BE2C (cell line): ENCODE measurements around the gene SFT2D2.

Experiments used
- DNase-seq: peaks from one replicate; pipeline ENCODE4 v3.0.0-alpha.2; 2020
- H3K27me3 ChIP-seq: fragments of 250-450 bp; sonication (Bioruptor Pico); 2 replicates; pipeline ENCODE4 v1.5.1; 2020; ENCODE audit warnings: mild to moderate bottlenecking
- H3K36me3 ChIP-seq: fragments of 250-450 bp; sonication (Bioruptor Pico); 2 replicates; pipeline ENCODE4 v1.5.1; 2020; ENCODE audit warnings: mild to moderate bottlenecking
- H3K4me1 ChIP-seq: fragments of 250-450 bp; sonication (Bioruptor Pico); 2 replicates; pipeline ENCODE4 v1.5.1; 2020
- H3K4me3 ChIP-seq: 2 replicates; pipeline ENCODE4 v1.5.1; 2011; ENCODE audit warnings: low read depth, low read length
- H3K9me3 ChIP-seq: fragments of 250-450 bp; sonication (Bioruptor Pico); 2 replicates; pipeline ENCODE4 v1.5.1; 2020
- TF ChIP-seq, protein P1 (sequence below): IDR thresholded peaks from 2 replicates; pipeline ENCODE4 v1.5.1; 2012; ENCODE audit warnings: mild to moderate bottlenecking, low read depth, low read length

SFT2D2 gene

GRCh38 chr1:168230709-168231108 is 4.9 kb downstream of the SFT2D2 start:
- Histone ChIP-seq H3K9me3 (no peaks in the 10 kb centered on the region), H3K27me3 (no peaks in the 10 kb centered on the region), H3K4me3 (no peak overlapping the region), H3K36me3 (peaks cover 17% of the 10 kb centered on the region), H3K4me1 (no peaks in the 10 kb centered on the region; the same call in 1 of the 2 replicates)
- no peak for DNase-seq
- TF ChIP-seq, protein P1, sequence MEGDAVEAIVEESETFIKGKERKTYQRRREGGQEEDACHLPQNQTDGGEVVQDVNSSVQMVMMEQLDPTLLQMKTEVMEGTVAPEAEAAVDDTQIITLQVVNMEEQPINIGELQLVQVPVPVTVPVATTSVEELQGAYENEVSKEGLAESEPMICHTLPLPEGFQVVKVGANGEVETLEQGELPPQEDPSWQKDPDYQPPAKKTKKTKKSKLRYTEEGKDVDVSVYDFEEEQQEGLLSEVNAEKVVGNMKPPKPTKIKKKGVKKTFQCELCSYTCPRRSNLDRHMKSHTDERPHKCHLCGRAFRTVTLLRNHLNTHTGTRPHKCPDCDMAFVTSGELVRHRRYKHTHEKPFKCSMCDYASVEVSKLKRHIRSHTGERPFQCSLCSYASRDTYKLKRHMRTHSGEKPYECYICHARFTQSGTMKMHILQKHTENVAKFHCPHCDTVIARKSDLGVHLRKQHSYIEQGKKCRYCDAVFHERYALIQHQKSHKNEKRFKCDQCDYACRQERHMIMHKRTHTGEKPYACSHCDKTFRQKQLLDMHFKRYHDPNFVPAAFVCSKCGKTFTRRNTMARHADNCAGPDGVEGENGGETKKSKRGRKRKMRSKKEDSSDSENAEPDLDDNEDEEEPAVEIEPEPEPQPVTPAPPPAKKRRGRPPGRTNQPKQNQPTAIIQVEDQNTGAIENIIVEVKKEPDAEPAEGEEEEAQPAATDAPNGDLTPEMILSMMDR: no peak

DNA sequence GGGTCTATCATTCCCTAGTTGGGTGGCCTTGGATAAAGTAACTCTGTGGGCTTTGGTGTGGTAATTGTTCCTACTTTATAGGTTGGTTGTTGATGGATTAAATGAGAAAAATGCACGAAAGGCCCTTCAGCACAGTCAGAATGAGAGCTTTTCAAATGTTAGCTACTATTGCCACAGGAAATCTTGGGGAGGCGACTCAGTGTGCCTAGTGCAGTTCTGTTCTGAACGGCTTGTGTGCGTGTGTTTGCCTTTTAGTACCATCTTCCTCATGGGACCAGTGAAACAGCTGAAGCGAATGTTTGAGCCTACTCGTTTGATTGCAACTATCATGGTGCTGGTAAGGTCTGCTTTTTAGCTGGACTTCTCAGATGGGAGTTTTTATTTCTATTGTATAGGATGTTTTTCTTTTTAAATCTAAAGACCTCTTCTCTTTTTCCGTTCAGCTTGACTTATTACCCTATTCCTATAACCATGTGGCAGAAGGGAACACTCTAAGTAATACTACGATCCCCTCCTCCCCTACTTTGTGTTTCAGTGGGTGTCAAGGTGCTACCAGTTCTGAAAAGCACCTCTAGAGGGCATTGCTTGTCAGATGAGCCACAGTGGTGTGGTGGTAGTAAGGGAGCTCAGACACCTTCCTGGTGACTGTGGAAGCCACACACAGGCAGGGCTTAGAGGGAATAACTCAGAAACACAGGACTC is 9.2 kb downstream of the SFT2D2 start:
- H3K36me3 ChIP-seq: peaks cover 30% of the 10 kb centered on the region
- H3K4me3 ChIP-seq: no peak overlapping the region
- peak; percentile 49 for DNase-seq
- no peaks in the 10 kb centered on the region for H3K27me3 ChIP-seq
- no peaks in the 10 kb centered on the region; the same call in 1 of the 2 replicates for H3K4me1 ChIP-seq
- TF ChIP-seq, protein P1: peak; percentile 85
- no peaks in the 10 kb centered on the region for H3K9me3 ChIP-seq

- H3K27me3 ChIP-seq: no peaks in the 10 kb centered on the region
- DNase-seq: no peak
- TF ChIP-seq, protein P1: no peak
Measured at GRCh38 chr1:168235548-168235885, 9.7 kb downstream of the SFT2D2 start.

DNA sequence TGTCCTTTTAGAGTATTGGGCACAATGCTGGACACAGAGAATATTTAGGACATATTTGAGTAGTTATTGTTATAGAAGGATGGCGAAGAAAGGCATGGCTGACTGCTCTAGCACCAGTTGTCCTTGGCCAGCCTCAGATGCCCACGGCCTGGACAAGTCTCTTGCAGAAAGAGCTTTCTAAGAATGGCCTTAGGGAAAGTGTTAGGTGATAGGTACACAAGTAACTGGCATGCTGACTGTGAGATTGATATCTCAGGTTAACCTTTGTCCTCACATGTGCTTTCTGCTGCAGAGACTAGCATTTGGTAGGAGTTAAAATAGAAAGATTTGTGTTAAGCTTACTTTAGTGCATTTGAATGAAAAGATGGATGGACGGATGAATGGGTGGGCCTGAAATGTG is 10.1 kb downstream of the SFT2D2 start:
- H3K27me3 ChIP-seq: no peaks in the 10 kb centered on the region
- no peak for DNase-seq
- H3K4me1 ChIP-seq: no peaks in the 10 kb centered on the region; the same call in 1 of the 2 replicates
- no peaks in the 10 kb centered on the region for H3K9me3 ChIP-seq
- no peak overlapping the region for H3K4me3 ChIP-seq
- TF ChIP-seq, protein P1: no peak
- H3K36me3 ChIP-seq: peaks cover 30% of the 10 kb centered on the region

More at GRCh38 chr1:168235548-168235885, 9.7 kb downstream of the SFT2D2 start:
- Histone ChIP-seq H3K4me1 (no peaks in the 10 kb centered on the region; the same call in 1 of the 2 replicates), H3K4me3 (no peak overlapping the region), H3K36me3 (peaks cover 30% of the 10 kb centered on the region), H3K9me3 (no peaks in the 10 kb centered on the region)

DNA sequence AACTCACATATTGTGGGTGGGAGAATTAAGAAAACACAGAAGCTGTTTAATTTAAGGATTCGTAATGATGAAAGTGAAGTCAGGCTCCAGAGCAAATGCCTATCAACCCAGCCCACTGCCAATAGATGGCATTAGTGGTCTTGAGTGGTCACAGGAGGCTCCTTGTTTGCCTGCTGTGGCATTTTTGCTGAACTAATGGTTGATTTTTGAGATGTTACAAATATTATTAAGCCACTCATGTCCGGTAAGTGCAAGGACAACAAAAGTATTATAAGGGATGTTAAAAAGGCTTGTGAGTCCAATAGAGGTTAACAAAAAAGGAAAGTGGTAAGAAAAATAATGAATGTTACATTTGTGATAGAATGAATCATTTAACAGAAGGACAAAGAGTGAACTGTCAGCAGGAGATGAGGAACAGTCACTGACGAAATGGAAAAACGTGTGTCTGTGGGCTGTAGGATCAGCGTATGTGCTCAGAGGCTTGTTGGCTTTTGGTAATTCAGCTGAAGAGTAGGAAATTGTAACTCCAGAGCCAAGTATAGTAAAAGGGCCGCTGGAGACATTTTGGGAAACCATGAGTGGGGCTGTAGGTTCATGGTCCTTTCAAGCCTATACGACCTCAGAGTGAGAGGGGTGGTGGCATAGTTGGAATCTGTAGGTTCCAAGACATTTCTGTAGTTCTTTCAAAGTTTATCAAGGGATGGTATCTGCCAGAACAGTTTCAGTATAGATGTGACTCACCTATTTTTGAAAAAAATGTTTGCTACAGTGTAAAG is 11.2 kb downstream of the SFT2D2 start:
- Histone ChIP-seq H3K36me3 (peaks cover 30% of the 10 kb centered on the region), H3K4me3 (no peak overlapping the region), H3K27me3 (no peaks in the 10 kb centered on the region), H3K4me1 (no peaks in the 10 kb centered on the region; the same call in 1 of the 2 replicates), H3K9me3 (no peaks in the 10 kb centered on the region)
- TF ChIP-seq, protein P1: no peak
- no peak for DNase-seq

- H3K27me3 ChIP-seq: no peaks in the 10 kb centered on the region
- no peaks in the 10 kb centered on the region; the same call in 1 of the 2 replicates for H3K4me1 ChIP-seq
- TF ChIP-seq, protein P1: no peak
- no peak for DNase-seq
- peaks cover 34% of the 10 kb centered on the region for H3K36me3 ChIP-seq
- H3K4me3 ChIP-seq: no peak overlapping the region
- no peaks in the 10 kb centered on the region for H3K9me3 ChIP-seq
Measured at GRCh38 chr1:168243198-168243597, 17.4 kb downstream of the SFT2D2 start.
